HG03457 (cell line): ENCODE data around the gene CXorf49B.
"Not testable (repeated sequence)": the region's sequence is repeated elsewhere in the genome, so short reads cannot be mapped to it uniquely, and the experiment has no call there.

Source experiments
- ATAC-seq: cut with Tn5 transposase; IDR thresholded peaks from one replicate; pipeline ENCODE4 v1.9.1; 2021; ENCODE audit warnings: moderate number of reproducible peaks; ENCODE audit not compliant: unreplicated experiment

Gene CXorf49B

GRCh38 chrX:71763049-71763448, at the start of gene CXorf49B:
CXorf49B (plus strand) TSS chrX:71763349; CDS start chrX:71763424, 75 bp downstream.
- not testable (repeated sequence) for ATAC-seq

GRCh38 chrX:71714064-71714463, 49.1 kb upstream of the CXorf49B start:
- ATAC-seq = not testable (repeated sequence)

GRCh38 chrX:71715551-71715950, 47.6 kb upstream of the CXorf49B start:
- ATAC-seq = not testable (repeated sequence)

- not testable (repeated sequence) for ATAC-seq
These were observed 46.8 kb upstream of the CXorf49B start for GRCh38 chrX:71716323-71716722.

- not testable (repeated sequence) for ATAC-seq
These were observed 45.0 kb upstream of the CXorf49B start, which contains the start of gene CXorf49 for GRCh38 chrX:71718185-71718584. CXorf49 (minus strand) TSS chrX:71718285; CDS start chrX:71718151, 134 bp downstream.

GRCh38 chrX:71719195-71719594, 44.0 kb upstream of the CXorf49B start:
- ATAC-seq = not testable (repeated sequence)

- not testable (repeated sequence) for ATAC-seq
These were observed 42.8 kb upstream of the CXorf49B start for GRCh38 chrX:71720289-71720886.

- not testable (repeated sequence) for ATAC-seq
These were observed 2.4 kb upstream of the CXorf49B start for GRCh38 chrX:71760688-71761281.

- not testable (repeated sequence) for ATAC-seq
These were observed 1.7 kb downstream of the CXorf49B start for GRCh38 chrX:71764832-71765231.

- not testable (repeated sequence) for ATAC-seq
These were observed 2.5 kb downstream of the CXorf49B start for GRCh38 chrX:71765613-71766012.

GRCh38 chrX:71767134-71767533, 4.0 kb downstream of the CXorf49B start:
- ATAC-seq = not testable (repeated sequence)

GRCh38 chrX:71778322-71778721, 15.2 kb downstream of the CXorf49B start:
- ATAC-seq = not testable (repeated sequence)

GRCh38 chrX:71782225-71782949, 19.2 kb downstream of the CXorf49B start:
- ATAC-seq = not testable (repeated sequence)

- not testable (repeated sequence) for ATAC-seq
These were observed 19.8 kb downstream of the CXorf49B start for GRCh38 chrX:71782950-71783299.

GRCh38 chrX:71783569-71784347, 20.6 kb downstream of the CXorf49B start:
- ATAC-seq = not testable (repeated sequence)

GRCh38 chrX:71784348-71784983, 21.3 kb downstream of the CXorf49B start:
- not testable (repeated sequence) for ATAC-seq

- ATAC-seq = not testable (repeated sequence)
These were observed 43.3 kb downstream of the CXorf49B start for GRCh38 chrX:71806450-71806849.

GRCh38 chrX:71809886-71810285, 46.7 kb downstream of the CXorf49B start:
- no peak for ATAC-seq

- no peak for ATAC-seq
These were observed 51.2 kb downstream of the CXorf49B start for GRCh38 chrX:71814123-71814912.
